AG04449 (cell line): ENCODE results near the gene NUP133.
"Not testable (repeated sequence)": the region's sequence is repeated elsewhere in the genome, so short reads cannot be mapped to it uniquely, and the experiment has no call there.

ENCODE experiments used
- CTCF ChIA-PET: fragments of 350-600 bp; formaldehyde crosslinking; extraction: SDS; loops from one replicate; lab custom pipeline; 2021; ENCODE audit warnings: antibody characterized with exemption; lab: Yijun Ruan, JAX
- POLR2A ChIA-PET: fragments of 400-600, 350-600 bp; formaldehyde crosslinking; extraction: SDS; loops from one replicate; lab custom pipeline; 2020; ENCODE audit warnings: antibody characterized with exemption, inconsistent platforms; lab: Yijun Ruan, JAX
- DNase-seq: peaks from one replicate; pipeline ENCODE4 v3.0.0-alpha.2; 2010; ENCODE audit warnings: low read depth, low spot score
- H3K4me3 ChIP-seq: 2 replicates; pipeline ENCODE4 v1.5.1; 2011; ENCODE audit warnings: low read depth, mild to moderate bottlenecking, control low read depth, low read length
- CTCF ChIP-seq: IDR thresholded peaks from one replicate; pipeline ENCODE4 v1.5.1; 2011; ENCODE audit warnings: mild to moderate bottlenecking, moderate library complexity, low read length, control low read depth, inconsistent platforms; ENCODE audit not compliant: insufficient read depth; ENCODE audit errors: missing control alignments

Gene NUP133

GRCh38 chr1:229420765-229421164 is 87.4 kb downstream of the NUP133 start:
- no peak for DNase-seq
- no peak overlapping the region for H3K4me3 ChIP-seq
- ChIA-PET POLR2A (no interaction called here), CTCF (no interaction called here)
- TF ChIP-seq CTCF, result no peak

GRCh38 chr1:229420224-229420623 is 87.9 kb downstream of the NUP133 start:
- ChIA-PET POLR2A (no interaction called here), CTCF (interaction anchor here (0.9 kb wide), 1 partner anchor 11 kb away, joined by 3 read pairs; no protein-coding TSS in a partner anchor)
- H3K4me3 ChIP-seq, result no peak overlapping the region
- no peak for DNase-seq
- TF ChIP-seq CTCF, result no peak

- DNase-seq, H3K4me3 ChIP-seq, CTCF ChIA-PET, POLR2A ChIA-PET: not testable (repeated sequence)
These were observed 89.6 kb downstream of the NUP133 start for GRCh38 chr1:229418586-229418985.

- POLR2A ChIA-PET, CTCF ChIA-PET, H3K4me3 ChIP-seq, DNase-seq: not testable (repeated sequence)
These were observed 95.3 kb downstream of the NUP133 start for GRCh38 chr1:229412810-229413209.

GRCh38 chr1:229412056-229412455 is 96.1 kb downstream of the NUP133 start:
- TF ChIP-seq CTCF, result no peak
- CTCF ChIA-PET, result no interaction called here
- H3K4me3 ChIP-seq, result no peak overlapping the region
- DNase-seq, result no peak
- POLR2A ChIA-PET, result no interaction called here

GRCh38 chr1:229411434-229412055 is 96.6 kb downstream of the NUP133 start:
- ChIA-PET CTCF (no interaction called here), POLR2A (interaction anchor here (1.6 kb wide), 1 partner anchor 26 kb away, joined by 3 read pairs; no protein-coding TSS in a partner anchor)
- TF ChIP-seq CTCF, result no peak
- no peak overlapping the region for H3K4me3 ChIP-seq
- DNase-seq, result no peak

GRCh38 chr1:229410692-229411433 is 97.3 kb downstream of the NUP133 start:
- TF ChIP-seq CTCF, result no peak
- no peak for DNase-seq
- ChIA-PET CTCF (no interaction called here), POLR2A (interaction anchor here (1.6 kb wide), 1 partner anchor 27 kb away, joined by 3 read pairs; no protein-coding TSS in a partner anchor)
- no peak overlapping the region; the same call in 1 of the 2 replicates for H3K4me3 ChIP-seq
